ENCODE measurements around the gene NXNL2. TPM values are rescaled to one million over a fixed set of nuclear protein-coding genes. Genes with fewer than 3 reads are reported as not detected.

Gene NXNL2
- total RNA-seq (2022; extraction: Qiagen RNA extraction) = 0.31 to 1.5 TPM (median 0.71 TPM) in 5 replicates

DNA sequence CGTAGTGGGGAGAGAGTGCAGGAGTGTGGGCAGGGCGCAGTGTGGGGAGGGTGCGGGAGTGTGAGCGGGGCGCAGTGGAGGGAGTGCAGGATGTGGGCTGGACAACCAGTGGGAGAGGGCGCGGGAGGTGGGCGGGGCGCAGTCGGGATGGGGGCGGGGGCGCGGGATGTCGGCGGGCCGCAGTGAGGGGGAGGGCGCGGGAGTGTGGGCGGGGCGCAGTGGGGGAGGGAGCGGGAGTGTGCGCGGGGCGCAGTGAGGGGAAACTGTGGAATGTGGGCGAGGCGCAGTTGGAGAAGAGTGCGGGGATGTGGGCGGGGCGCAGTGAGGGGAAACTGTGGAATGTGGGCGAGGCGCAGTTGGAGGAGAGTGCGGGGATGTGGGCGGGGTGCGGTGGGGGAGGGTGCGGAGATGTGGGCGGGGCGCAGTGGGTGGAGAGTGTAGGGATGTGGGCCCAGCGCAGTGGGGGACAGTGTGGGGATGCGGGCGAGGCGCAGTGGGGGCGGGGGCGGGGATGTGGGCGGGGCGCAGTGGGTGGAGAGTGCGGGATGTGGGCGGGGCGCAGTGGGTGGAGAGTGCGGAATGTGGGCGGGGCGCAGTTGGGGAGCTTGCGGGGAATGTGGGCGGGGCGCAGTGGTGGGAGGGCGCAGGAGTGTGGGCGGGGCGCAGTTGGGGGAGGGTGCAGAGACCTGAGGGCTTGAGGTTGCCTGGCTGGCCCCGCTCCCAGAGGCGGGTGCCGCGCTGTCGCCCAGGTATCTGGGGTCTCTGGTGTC, at the start of gene NXNL2:
Gene NXNL2 (plus strand): TSS at position 723 of the 770 bp plus-strand sequence. CDS start 257 bp downstream, outside the sequence.

Other genes with a start within 250 kb of the NXNL2 start
- gene SPIN1, start 146.7 kb upstream of the NXNL2 start, total RNA-seq (2022; extraction: Qiagen RNA extraction) = 34.0 to 41.8 TPM (median 38.6 TPM) in 5 replicates